ENCODE results near the gene IFNK.
"Not testable (repeated sequence)": the region's sequence is repeated elsewhere in the genome, so short reads cannot be mapped to it uniquely, and the experiment has no call there.

IFNK gene

GRCh38 chr9:27495480-27496134, 28.5 kb upstream of the IFNK start:
- Mint-ChIP-seq H3K4me3 (no peak overlapping the region), H3K36me3 (ENCODE audit: insufficient read depth) (no peaks in the 10 kb centered on the region), H3K27me3 (peaks cover 1% of the 10 kb centered on the region), H3K4me1 (no peaks in the 10 kb centered on the region), H3K27ac (ENCODE audit: low read depth) (no peak overlapping the region), H3K9me3 (peaks cover 4% of the 10 kb centered on the region)
- DNase-seq (ENCODE audit: low spot score in 2 of 2) (no peak), ATAC-seq (replicated peaks; ENCODE audit: extremely low read depth, poor library complexity, severe bottlenecking) (no peak)

DNA sequence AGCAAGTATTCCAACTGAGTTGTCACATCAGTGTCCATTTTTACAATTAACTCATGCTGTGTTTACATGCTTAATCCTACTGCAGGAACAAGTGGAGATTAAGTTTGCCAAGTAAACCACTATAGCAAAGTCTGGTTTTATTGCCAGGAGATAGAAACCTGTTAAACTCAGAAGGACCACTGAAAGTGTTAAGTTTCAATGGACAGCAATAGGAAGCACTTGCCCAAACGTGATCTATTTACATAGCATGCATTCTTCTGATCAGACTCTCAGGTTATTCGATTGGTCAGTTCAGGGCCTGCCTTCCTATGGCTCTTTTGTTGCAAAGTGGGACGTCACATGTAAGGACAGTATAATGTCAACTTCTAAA, 28.0 kb upstream of the IFNK start:
- no peaks in the 10 kb centered on the region for H3K4me1 Mint-ChIP-seq
- no peak for DNase-seq (ENCODE audit: low spot score in 2 of 2)
- no peak for ATAC-seq (replicated peaks; ENCODE audit: extremely low read depth, poor library complexity, severe bottlenecking)
- no peak overlapping the region for H3K27ac Mint-ChIP-seq (ENCODE audit: low read depth)
- no peak overlapping the region for H3K4me3 Mint-ChIP-seq
- peaks cover 4% of the 10 kb centered on the region for H3K9me3 Mint-ChIP-seq
- peaks cover 4% of the 10 kb centered on the region for H3K27me3 Mint-ChIP-seq
- no peaks in the 10 kb centered on the region for H3K36me3 Mint-ChIP-seq (ENCODE audit: insufficient read depth)

- peaks cover 4% of the 10 kb centered on the region for H3K9me3 Mint-ChIP-seq
- H3K36me3 Mint-ChIP-seq (ENCODE audit: insufficient read depth) = no peaks in the 10 kb centered on the region
- H3K4me3 Mint-ChIP-seq = no peak overlapping the region
- DNase-seq (ENCODE audit: low spot score in 2 of 2) (no peak), ATAC-seq (replicated peaks; ENCODE audit: extremely low read depth, poor library complexity, severe bottlenecking) (no peak)
- H3K27me3 Mint-ChIP-seq = peaks cover 6% of the 10 kb centered on the region
- H3K4me1 Mint-ChIP-seq = no peaks in the 10 kb centered on the region
- H3K27ac Mint-ChIP-seq (ENCODE audit: low read depth) = no peak overlapping the region
Measured at GRCh38 chr9:27497883-27498417, 26.1 kb upstream of the IFNK start.

GRCh38 chr9:27499451-27499850, 24.6 kb upstream of the IFNK start:
- Mint-ChIP-seq H3K9me3 (no peaks in the 10 kb centered on the region), H3K27me3 (peaks cover 6% of the 10 kb centered on the region), H3K4me3 (no peak overlapping the region), H3K27ac (ENCODE audit: low read depth) (no peak overlapping the region), H3K4me1 (no peaks in the 10 kb centered on the region), H3K36me3 (ENCODE audit: insufficient read depth) (no peaks in the 10 kb centered on the region)
- no peak for DNase-seq (ENCODE audit: low spot score in 2 of 2)
- no peak for ATAC-seq (replicated peaks; ENCODE audit: extremely low read depth, poor library complexity, severe bottlenecking)

GRCh38 chr9:27500902-27501301, 23.2 kb upstream of the IFNK start:
- not testable (repeated sequence) for H3K4me1 Mint-ChIP-seq; H3K4me3 Mint-ChIP-seq; H3K9me3 Mint-ChIP-seq; H3K27ac Mint-ChIP-seq (ENCODE audit: low read depth); DNase-seq (ENCODE audit: low spot score in 2 of 2); H3K36me3 Mint-ChIP-seq (ENCODE audit: insufficient read depth); ATAC-seq (replicated peaks; ENCODE audit: extremely low read depth, poor library complexity, severe bottlenecking); H3K27me3 Mint-ChIP-seq

DNA sequence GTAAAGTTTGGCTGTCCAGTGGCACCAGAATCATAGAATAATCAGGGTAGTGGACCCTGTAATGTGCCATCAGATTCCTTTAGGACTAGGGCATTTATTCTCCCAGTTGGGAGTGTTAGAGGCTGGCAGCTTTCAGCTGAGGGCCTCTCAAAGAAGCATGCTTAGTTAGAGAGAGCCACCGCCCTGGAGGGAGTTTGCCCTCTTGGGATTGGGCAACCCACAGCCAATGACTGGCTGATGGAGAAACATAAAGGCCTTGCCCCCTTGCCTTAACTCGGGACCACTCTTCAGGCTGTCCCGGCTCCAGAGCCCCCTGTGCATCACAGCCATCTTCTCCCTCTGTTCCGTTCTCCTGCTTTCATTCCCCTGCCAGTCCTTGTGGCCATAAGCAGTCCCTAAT, 20.5 kb upstream of the IFNK start:
- Mint-ChIP-seq H3K9me3 (no peaks in the 10 kb centered on the region), H3K36me3 (ENCODE audit: insufficient read depth) (peaks cover 2% of the 10 kb centered on the region), H3K27ac (ENCODE audit: low read depth) (no peak overlapping the region), H3K27me3 (peaks cover 15% of the 10 kb centered on the region), H3K4me3 (no peak overlapping the region), H3K4me1 (no peaks in the 10 kb centered on the region)
- ATAC-seq (replicated peaks; ENCODE audit: extremely low read depth, poor library complexity, severe bottlenecking) (no peak), DNase-seq (ENCODE audit: low spot score in 2 of 2) (no peak)

DNA sequence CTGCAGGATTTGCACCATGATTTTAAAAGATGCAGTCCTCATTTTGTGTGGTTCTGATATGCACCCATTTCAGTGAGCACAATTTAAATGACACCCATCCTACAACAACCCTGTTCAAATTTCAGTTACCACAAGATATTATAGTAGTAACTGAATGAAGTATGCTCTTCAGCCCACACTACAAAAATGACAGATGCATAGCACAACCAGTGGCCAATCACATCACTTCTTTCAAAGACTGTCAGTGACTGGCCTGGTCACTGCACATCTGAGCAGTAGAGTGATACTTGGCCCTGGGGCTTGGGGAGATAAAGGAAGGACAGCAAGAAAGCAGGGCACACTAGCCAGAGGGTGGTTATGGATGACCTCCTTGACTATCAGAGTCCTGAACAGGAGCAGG, 19.8 kb upstream of the IFNK start:
- H3K9me3 Mint-ChIP-seq = no peaks in the 10 kb centered on the region
- DNase-seq (ENCODE audit: low spot score in 2 of 2) (no peak), ATAC-seq (replicated peaks; ENCODE audit: extremely low read depth, poor library complexity, severe bottlenecking) (no peak)
- no peak overlapping the region for H3K4me3 Mint-ChIP-seq
- peaks cover 15% of the 10 kb centered on the region for H3K27me3 Mint-ChIP-seq
- H3K27ac Mint-ChIP-seq (ENCODE audit: low read depth) = no peak overlapping the region
- peaks cover 2% of the 10 kb centered on the region for H3K36me3 Mint-ChIP-seq (ENCODE audit: insufficient read depth)
- no peaks in the 10 kb centered on the region for H3K4me1 Mint-ChIP-seq

- H3K36me3 Mint-ChIP-seq (ENCODE audit: insufficient read depth) = peaks cover 2% of the 10 kb centered on the region
- no peaks in the 10 kb centered on the region for H3K4me1 Mint-ChIP-seq
- H3K27me3 Mint-ChIP-seq = peaks cover 15% of the 10 kb centered on the region
- no peaks in the 10 kb centered on the region for H3K9me3 Mint-ChIP-seq
- no peak overlapping the region for H3K27ac Mint-ChIP-seq (ENCODE audit: low read depth)
- DNase-seq (ENCODE audit: low spot score in 2 of 2) (no peak), ATAC-seq (replicated peaks; ENCODE audit: extremely low read depth, poor library complexity, severe bottlenecking) (no peak)
- no peak overlapping the region for H3K4me3 Mint-ChIP-seq
Measured at GRCh38 chr9:27505744-27506161, 18.3 kb upstream of the IFNK start.

DNA sequence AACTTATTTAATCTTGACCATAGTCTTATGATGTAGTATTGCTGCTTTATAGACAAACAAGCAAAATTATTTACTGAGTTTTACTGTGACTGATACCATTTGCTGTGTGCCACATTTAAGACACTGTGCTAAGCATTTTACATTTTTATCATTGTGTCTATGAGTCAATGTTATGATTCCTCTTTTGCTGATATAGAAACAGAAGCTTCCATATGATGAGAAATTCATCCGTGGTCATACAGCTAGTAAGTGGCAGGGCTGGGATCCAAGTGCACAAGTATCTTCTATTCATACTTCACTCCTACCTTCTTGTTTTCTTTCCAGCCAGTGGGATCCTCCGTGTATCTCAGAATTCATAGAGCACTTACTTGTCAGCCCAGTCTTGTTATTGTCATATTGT, 17.1 kb upstream of the IFNK start:
- Mint-ChIP-seq H3K36me3 (ENCODE audit: insufficient read depth) (peaks cover 2% of the 10 kb centered on the region), H3K27me3 (peaks cover 9% of the 10 kb centered on the region), H3K4me1 (no peaks in the 10 kb centered on the region), H3K9me3 (no peaks in the 10 kb centered on the region), H3K4me3 (no peak overlapping the region), H3K27ac (ENCODE audit: low read depth) (no peak overlapping the region)
- ATAC-seq (replicated peaks; ENCODE audit: extremely low read depth, poor library complexity, severe bottlenecking) (no peak), DNase-seq (ENCODE audit: low spot score in 2 of 2) (no peak)

DNA sequence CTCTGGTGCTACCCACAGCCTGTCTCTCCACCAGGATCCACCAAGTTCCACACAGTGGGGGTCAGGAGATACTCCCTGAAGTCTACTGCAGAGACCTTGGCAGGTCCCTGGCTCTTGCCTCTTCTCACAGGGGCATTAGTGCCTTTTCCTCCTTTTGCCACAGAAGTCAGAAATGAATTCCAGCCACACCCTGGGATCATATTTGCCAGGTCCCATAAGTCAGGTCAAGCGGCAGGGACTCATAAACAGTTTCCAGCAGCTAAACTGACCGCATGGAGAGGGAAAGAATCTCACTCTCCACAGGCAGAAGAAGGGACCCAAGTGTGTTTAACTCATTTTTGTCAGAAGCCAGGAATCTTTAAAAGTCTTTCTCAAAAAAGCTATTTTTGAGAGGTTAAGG, 13.3 kb upstream of the IFNK start:
- H3K4me3 Mint-ChIP-seq = no peak overlapping the region
- peaks cover 9% of the 10 kb centered on the region for H3K27me3 Mint-ChIP-seq
- no peak overlapping the region for H3K27ac Mint-ChIP-seq (ENCODE audit: low read depth)
- peaks cover 2% of the 10 kb centered on the region for H3K36me3 Mint-ChIP-seq (ENCODE audit: insufficient read depth)
- no peaks in the 10 kb centered on the region for H3K9me3 Mint-ChIP-seq
- ATAC-seq (replicated peaks; ENCODE audit: extremely low read depth, poor library complexity, severe bottlenecking) = no peak
- H3K4me1 Mint-ChIP-seq = no peaks in the 10 kb centered on the region
- DNase-seq (ENCODE audit: low spot score in 2 of 2) = no peak

- Mint-ChIP-seq H3K4me1 (no peaks in the 10 kb centered on the region), H3K36me3 (ENCODE audit: insufficient read depth) (no peaks in the 10 kb centered on the region), H3K27ac (ENCODE audit: low read depth) (no peak overlapping the region), H3K9me3 (no peaks in the 10 kb centered on the region), H3K4me3 (no peak overlapping the region), H3K27me3 (peaks cover 9% of the 10 kb centered on the region)
- no peak for DNase-seq (ENCODE audit: low spot score in 2 of 2)
- no peak for ATAC-seq (replicated peaks; ENCODE audit: extremely low read depth, poor library complexity, severe bottlenecking)
Measured at GRCh38 chr9:27511771-27512170, 12.3 kb upstream of the IFNK start.

GRCh38 chr9:27514551-27514950, 9.5 kb upstream of the IFNK start:
- H3K27me3 Mint-ChIP-seq = no peaks in the 10 kb centered on the region
- ATAC-seq (replicated peaks; ENCODE audit: extremely low read depth, poor library complexity, severe bottlenecking) = no peak
- no peak overlapping the region for H3K27ac Mint-ChIP-seq (ENCODE audit: low read depth)
- DNase-seq (ENCODE audit: low spot score in 2 of 2) = no peak
- H3K4me3 Mint-ChIP-seq = no peak overlapping the region
- no peaks in the 10 kb centered on the region for H3K9me3 Mint-ChIP-seq
- H3K36me3 Mint-ChIP-seq (ENCODE audit: insufficient read depth) = no peaks in the 10 kb centered on the region
- no peaks in the 10 kb centered on the region for H3K4me1 Mint-ChIP-seq

DNA sequence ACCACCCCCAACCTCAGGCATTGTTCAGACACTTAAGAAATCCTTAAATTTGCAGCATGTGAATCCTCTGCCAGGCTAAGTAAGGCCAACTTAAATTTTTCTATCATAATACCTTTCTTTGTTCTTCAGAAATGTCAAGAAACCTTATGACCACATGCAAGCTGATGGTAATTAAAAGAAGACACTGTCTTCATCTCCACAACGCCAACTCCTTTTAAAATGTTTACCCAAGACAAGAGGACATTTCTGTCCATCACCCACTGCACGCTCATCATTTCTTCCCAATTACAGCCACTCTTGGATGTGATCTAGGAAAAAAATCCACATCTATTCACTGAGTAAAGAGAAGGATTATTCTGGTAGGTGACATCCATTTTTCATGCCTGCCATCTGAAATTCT, 6.1 kb upstream of the IFNK start:
- no peak overlapping the region for H3K27ac Mint-ChIP-seq (ENCODE audit: low read depth)
- no peaks in the 10 kb centered on the region for H3K9me3 Mint-ChIP-seq

More for the DNA sequence above, 6.1 kb upstream of the IFNK start:
- Mint-ChIP-seq H3K4me3 (no peak overlapping the region), H3K4me1 (no peaks in the 10 kb centered on the region), H3K27me3 (peaks cover 9% of the 10 kb centered on the region), H3K36me3 (ENCODE audit: insufficient read depth) (no peaks in the 10 kb centered on the region)
- ATAC-seq (replicated peaks; ENCODE audit: extremely low read depth, poor library complexity, severe bottlenecking) (no peak), DNase-seq (ENCODE audit: low spot score in 2 of 2) (no peak)
